Measurements from ENCODE around the gene SFXN3. TPM values are rescaled to one million over a fixed set of nuclear protein-coding genes. Genes with fewer than 3 reads are reported as not detected.

SFXN3 gene
- total and polyA plus RNA-seq, 2 experiments from 2014 or later: 0.68 to 3.8 TPM

DNA sequence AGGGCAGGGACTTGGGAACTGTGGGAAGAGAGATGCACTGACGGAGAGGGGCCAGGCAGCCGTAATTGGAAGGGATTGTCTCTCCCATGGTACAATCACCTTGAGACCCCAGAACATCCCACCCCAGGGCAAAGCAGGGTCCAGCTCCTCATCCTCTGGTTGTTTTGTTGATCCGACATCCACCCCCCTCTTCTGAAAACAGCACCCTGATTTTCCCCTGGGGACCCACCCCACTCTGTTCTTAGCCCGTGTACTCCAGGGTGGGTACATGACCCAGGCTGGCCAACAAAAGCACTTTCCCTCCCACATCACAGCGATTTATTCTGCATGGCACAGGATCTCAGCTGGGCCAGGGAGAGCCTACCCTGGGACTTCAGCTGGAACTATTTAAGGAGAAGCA lies 14.2 kb upstream of the SFXN3 start:
- Histone ChIP-seq H2AFZ (no peak overlapping the region), H3F3A (replicated peaks; ENCODE audit: low read depth) (no peaks in the 10 kb centered on the region), H3K4me3 (no peak overlapping the region), H4K20me1 (replicated peaks; ENCODE audit: insufficient read depth) (no peaks in the 10 kb centered on the region), H3K27ac (ENCODE audit: low read depth) (no peak overlapping the region), H3K36me3 (ENCODE audit: insufficient read depth) (no peaks in the 10 kb centered on the region), H3K79me2 (replicated peaks; ENCODE audit: insufficient read depth) (no peaks in the 10 kb centered on the region), H3K27me3 (ENCODE audit: insufficient read depth) (peaks cover 61% of the 10 kb centered on the region), H3K4me1 (ENCODE audit: insufficient read depth) (peaks cover 19% of the 10 kb centered on the region; the same call in 1 of the 2 replicates), H3K9me2 (ENCODE audit: insufficient read depth) (no peaks in the 10 kb centered on the region), H3K4me2 (no peak overlapping the region)
- Mint-ChIP-seq H3K4me3 (no peak overlapping the region; the same call in 2 of the 3 replicates), H3K27me3 (ENCODE audit: insufficient read depth, low read depth, poor library complexity) (peaks cover 62% of the 10 kb centered on the region), H3K9me3 (no peaks in the 10 kb centered on the region; the same call in 2 of the 3 replicates), H3K27ac (no peak overlapping the region), H3K4me1 (peaks cover 19% of the 10 kb centered on the region), H3K36me3 (ENCODE audit: low read depth) (no peaks in the 10 kb centered on the region; the same call in 2 of the 3 replicates)
- ATAC-seq (no peak), DNase-seq (ENCODE audit: low spot score) (no peak)
- TF ChIP-seq, protein P1, sequence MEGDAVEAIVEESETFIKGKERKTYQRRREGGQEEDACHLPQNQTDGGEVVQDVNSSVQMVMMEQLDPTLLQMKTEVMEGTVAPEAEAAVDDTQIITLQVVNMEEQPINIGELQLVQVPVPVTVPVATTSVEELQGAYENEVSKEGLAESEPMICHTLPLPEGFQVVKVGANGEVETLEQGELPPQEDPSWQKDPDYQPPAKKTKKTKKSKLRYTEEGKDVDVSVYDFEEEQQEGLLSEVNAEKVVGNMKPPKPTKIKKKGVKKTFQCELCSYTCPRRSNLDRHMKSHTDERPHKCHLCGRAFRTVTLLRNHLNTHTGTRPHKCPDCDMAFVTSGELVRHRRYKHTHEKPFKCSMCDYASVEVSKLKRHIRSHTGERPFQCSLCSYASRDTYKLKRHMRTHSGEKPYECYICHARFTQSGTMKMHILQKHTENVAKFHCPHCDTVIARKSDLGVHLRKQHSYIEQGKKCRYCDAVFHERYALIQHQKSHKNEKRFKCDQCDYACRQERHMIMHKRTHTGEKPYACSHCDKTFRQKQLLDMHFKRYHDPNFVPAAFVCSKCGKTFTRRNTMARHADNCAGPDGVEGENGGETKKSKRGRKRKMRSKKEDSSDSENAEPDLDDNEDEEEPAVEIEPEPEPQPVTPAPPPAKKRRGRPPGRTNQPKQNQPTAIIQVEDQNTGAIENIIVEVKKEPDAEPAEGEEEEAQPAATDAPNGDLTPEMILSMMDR (conservative IDR thresholded peaks at IDR 0.05; ENCODE audit: low read depth in 2 of 2): no peak
- TF ChIP-seq POLR2AphosphoS5 (IDR thresholded peaks at IDR 0.05; ENCODE audit: low read depth): no peak
- TF ChIP-seq, protein P2, sequence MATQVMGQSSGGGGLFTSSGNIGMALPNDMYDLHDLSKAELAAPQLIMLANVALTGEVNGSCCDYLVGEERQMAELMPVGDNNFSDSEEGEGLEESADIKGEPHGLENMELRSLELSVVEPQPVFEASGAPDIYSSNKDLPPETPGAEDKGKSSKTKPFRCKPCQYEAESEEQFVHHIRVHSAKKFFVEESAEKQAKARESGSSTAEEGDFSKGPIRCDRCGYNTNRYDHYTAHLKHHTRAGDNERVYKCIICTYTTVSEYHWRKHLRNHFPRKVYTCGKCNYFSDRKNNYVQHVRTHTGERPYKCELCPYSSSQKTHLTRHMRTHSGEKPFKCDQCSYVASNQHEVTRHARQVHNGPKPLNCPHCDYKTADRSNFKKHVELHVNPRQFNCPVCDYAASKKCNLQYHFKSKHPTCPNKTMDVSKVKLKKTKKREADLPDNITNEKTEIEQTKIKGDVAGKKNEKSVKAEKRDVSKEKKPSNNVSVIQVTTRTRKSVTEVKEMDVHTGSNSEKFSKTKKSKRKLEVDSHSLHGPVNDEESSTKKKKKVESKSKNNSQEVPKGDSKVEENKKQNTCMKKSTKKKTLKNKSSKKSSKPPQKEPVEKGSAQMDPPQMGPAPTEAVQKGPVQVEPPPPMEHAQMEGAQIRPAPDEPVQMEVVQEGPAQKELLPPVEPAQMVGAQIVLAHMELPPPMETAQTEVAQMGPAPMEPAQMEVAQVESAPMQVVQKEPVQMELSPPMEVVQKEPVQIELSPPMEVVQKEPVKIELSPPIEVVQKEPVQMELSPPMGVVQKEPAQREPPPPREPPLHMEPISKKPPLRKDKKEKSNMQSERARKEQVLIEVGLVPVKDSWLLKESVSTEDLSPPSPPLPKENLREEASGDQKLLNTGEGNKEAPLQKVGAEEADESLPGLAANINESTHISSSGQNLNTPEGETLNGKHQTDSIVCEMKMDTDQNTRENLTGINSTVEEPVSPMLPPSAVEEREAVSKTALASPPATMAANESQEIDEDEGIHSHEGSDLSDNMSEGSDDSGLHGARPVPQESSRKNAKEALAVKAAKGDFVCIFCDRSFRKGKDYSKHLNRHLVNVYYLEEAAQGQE (IDR thresholded peaks at IDR 0.05; ENCODE audit: unreplicated experiment): no peak
- TF ChIP-seq NANOG (IDR thresholded peaks at IDR 0.05; ENCODE audit: borderline replicate concordance): no peak
- TF ChIP-seq EZH2 (IDR thresholded peaks at IDR 0.05; ENCODE audit: low read depth, unreplicated experiment): no peak
- TF ChIP-seq, protein P3, sequence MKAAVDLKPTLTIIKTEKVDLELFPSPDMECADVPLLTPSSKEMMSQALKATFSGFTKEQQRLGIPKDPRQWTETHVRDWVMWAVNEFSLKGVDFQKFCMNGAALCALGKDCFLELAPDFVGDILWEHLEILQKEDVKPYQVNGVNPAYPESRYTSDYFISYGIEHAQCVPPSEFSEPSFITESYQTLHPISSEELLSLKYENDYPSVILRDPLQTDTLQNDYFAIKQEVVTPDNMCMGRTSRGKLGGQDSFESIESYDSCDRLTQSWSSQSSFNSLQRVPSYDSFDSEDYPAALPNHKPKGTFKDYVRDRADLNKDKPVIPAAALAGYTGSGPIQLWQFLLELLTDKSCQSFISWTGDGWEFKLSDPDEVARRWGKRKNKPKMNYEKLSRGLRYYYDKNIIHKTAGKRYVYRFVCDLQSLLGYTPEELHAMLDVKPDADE (IDR thresholded peaks at IDR 0.05): no peak
- TF ChIP-seq, protein P4, sequence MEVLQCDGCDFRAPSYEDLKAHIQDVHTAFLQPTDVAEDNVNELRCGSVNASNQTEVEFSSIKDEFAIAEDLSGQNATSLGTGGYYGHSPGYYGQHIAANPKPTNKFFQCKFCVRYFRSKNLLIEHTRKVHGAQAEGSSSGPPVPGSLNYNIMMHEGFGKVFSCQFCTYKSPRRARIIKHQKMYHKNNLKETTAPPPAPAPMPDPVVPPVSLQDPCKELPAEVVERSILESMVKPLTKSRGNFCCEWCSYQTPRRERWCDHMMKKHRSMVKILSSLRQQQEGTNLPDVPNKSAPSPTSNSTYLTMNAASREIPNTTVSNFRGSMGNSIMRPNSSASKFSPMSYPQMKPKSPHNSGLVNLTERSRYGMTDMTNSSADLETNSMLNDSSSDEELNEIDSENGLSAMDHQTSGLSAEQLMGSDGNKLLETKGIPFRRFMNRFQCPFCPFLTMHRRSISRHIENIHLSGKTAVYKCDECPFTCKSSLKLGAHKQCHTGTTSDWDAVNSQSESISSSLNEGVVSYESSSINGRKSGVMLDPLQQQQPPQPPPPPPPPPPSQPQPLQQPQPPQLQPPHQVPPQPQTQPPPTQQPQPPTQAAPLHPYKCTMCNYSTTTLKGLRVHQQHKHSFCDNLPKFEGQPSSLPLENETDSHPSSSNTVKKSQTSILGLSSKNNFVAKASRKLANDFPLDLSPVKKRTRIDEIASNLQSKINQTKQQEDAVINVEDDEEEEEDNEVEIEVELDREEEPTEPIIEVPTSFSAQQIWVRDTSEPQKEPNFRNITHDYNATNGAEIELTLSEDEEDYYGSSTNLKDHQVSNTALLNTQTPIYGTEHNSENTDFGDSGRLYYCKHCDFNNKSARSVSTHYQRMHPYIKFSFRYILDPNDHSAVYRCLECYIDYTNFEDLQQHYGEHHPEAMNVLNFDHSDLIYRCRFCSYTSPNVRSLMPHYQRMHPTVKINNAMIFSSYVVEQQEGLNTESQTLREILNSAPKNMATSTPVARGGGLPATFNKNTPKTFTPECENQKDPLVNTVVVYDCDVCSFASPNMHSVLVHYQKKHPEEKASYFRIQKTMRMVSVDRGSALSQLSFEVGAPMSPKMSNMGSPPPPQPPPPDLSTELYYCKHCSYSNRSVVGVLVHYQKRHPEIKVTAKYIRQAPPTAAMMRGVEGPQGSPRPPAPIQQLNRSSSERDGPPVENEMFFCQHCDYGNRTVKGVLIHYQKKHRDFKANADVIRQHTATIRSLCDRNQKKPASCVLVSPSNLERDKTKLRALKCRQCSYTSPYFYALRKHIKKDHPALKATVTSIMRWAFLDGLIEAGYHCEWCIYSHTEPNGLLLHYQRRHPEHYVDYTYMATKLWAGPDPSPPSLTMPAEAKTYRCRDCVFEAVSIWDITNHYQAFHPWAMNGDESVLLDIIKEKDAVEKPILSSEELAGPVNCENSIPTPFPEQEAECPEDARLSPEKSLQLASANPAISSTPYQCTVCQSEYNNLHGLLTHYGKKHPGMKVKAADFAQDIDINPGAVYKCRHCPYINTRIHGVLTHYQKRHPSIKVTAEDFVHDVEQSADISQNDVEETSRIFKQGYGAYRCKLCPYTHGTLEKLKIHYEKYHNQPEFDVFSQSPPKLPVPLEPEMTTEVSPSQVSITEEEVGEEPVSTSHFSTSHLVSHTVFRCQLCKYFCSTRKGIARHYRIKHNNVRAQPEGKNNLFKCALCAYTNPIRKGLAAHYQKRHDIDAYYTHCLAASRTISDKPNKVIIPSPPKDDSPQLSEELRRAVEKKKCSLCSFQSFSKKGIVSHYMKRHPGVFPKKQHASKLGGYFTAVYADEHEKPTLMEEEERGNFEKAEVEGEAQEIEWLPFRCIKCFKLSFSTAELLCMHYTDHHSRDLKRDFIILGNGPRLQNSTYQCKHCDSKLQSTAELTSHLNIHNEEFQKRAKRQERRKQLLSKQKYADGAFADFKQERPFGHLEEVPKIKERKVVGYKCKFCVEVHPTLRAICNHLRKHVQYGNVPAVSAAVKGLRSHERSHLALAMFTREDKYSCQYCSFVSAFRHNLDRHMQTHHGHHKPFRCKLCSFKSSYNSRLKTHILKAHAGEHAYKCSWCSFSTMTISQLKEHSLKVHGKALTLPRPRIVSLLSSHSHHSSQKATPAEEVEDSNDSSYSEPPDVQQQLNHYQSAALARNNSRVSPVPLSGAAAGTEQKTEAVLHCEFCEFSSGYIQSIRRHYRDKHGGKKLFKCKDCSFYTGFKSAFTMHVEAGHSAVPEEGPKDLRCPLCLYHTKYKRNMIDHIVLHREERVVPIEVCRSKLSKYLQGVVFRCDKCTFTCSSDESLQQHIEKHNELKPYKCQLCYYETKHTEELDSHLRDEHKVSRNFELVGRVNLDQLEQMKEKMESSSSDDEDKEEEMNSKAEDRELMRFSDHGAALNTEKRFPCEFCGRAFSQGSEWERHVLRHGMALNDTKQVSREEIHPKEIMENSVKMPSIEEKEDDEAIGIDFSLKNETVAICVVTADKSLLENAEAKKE (CRISPR knock-in tag; IDR thresholded peaks at IDR 0.05): no peak
- no peak for TF ChIP-seq ZNF114 (CRISPR knock-in tag; IDR thresholded peaks at IDR 0.05)
- no peak for TF ChIP-seq EZH2phosphoT487 (IDR thresholded peaks at IDR 0.05; ENCODE audit: unreplicated experiment)
- TF ChIP-seq STAT1 (IDR thresholded peaks at IDR 0.05; ENCODE audit: unreplicated experiment): no peak
- TF ChIP-seq ZNF331 (CRISPR knock-in tag; IDR thresholded peaks at IDR 0.05; ENCODE audit: low read depth): no peak
- no peak for TF ChIP-seq JUNB (IDR thresholded peaks at IDR 0.05; ENCODE audit: unreplicated experiment)
